Activated CD4-positive, alpha-beta T cell treated with anti-CD3 and anti-CD28 coated beads, Interleukin-2, Interleukin-4, amounts not matched to agents 100 ng/mL and 50 ng/mL, durations not matched to agents 16 hours and 8 hours (primary cell): ENCODE results near the gene ADNP2.

ENCODE experiments used
- DNase-seq: peaks from one replicate; pipeline ENCODE4 v3.0.0-alpha.2; 2020; ENCODE audit warnings: low spot score

The ADNP2 gene

GRCh38 chr18:80172056-80172455 lies 63.0 kb downstream of the ADNP2 start:
- no peak for DNase-seq

GRCh38 chr18:80173060-80173459 lies 64.0 kb downstream of the ADNP2 start:
- DNase-seq = no peak

- no peak for DNase-seq
These were observed 66.6 kb downstream of the ADNP2 start for GRCh38 chr18:80175451-80176204.

- DNase-seq = no peak
These were observed 67.4 kb downstream of the ADNP2 start for GRCh38 chr18:80176334-80177073.

- DNase-seq = no peak
These were observed 68.1 kb downstream of the ADNP2 start for GRCh38 chr18:80177128-80177527.

- no peak for DNase-seq
These were observed 70.1 kb downstream of the ADNP2 start for GRCh38 chr18:80178935-80179818.

GRCh38 chr18:80179857-80180558 lies 70.9 kb downstream of the ADNP2 start:
- DNase-seq = no peak

GRCh38 chr18:80180778-80181564 lies 71.9 kb downstream of the ADNP2 start:
- no peak for DNase-seq

- no peak for DNase-seq
These were observed 72.8 kb downstream of the ADNP2 start for GRCh38 chr18:80181642-80182461.

- DNase-seq = no peak
These were observed 73.8 kb downstream of the ADNP2 start for GRCh38 chr18:80182855-80183254.

- DNase-seq = no peak
These were observed 74.4 kb downstream of the ADNP2 start for GRCh38 chr18:80183273-80184050.

- no peak for DNase-seq
These were observed 75.2 kb downstream of the ADNP2 start for GRCh38 chr18:80184243-80184772.

- DNase-seq = no peak
These were observed 76.5 kb downstream of the ADNP2 start for GRCh38 chr18:80185545-80185944.

- DNase-seq = no peak
These were observed 79.0 kb downstream of the ADNP2 start for GRCh38 chr18:80187956-80188642.

GRCh38 chr18:80188643-80189530 lies 79.8 kb downstream of the ADNP2 start:
- DNase-seq = no peak

GRCh38 chr18:80189531-80189865 lies 80.4 kb downstream of the ADNP2 start:
- no peak for DNase-seq
